WI38 (cell line): ENCODE data around the gene NRM.

Experiments used
- H3K4me3 ChIP-seq: 2 replicates; pipeline ENCODE4 v1.5.1; 2011; ENCODE audit warnings: low read depth, mild to moderate bottlenecking, control low read depth, low read length
- CTCF ChIP-seq: IDR thresholded peaks from 2 replicates; pipeline ENCODE4 v1.5.1; 2012; ENCODE audit warnings: low read depth, mild to moderate bottlenecking, control low read depth, low read length

NRM gene

GRCh38 chr6:30685157-30686008 lies 5.4 kb downstream of the NRM start:
- 0 out of 2 replicates have a peak, but pooled peaks have one; percentile 14 for TF ChIP-seq CTCF

GRCh38 chr6:30684386-30685156 lies 6.2 kb downstream of the NRM start:
- no peak for TF ChIP-seq CTCF
- peak overlapping the region; percentile 77 for H3K4me3 ChIP-seq

More at GRCh38 chr6:30685157-30686008, 5.4 kb downstream of the NRM start:
- peak overlapping the region; percentile 77 for H3K4me3 ChIP-seq

GRCh38 chr6:30683980-30684338 lies 6.8 kb downstream of the NRM start:
- H3K4me3 ChIP-seq, result peak overlapping the region; percentile 77
- TF ChIP-seq CTCF, result no peak

- peak overlapping the region; percentile 77 for H3K4me3 ChIP-seq
- TF ChIP-seq CTCF, result no peak
Measured at GRCh38 chr6:30683183-30683979, 7.4 kb downstream of the NRM start.

GRCh38 chr6:30682143-30683117 lies 8.4 kb downstream of the NRM start:
- no peak for TF ChIP-seq CTCF
- H3K4me3 ChIP-seq, result peak overlapping the region; percentile 77

- TF ChIP-seq CTCF, result no peak
- H3K4me3 ChIP-seq, result peak overlapping the region; percentile 77
Measured at GRCh38 chr6:30681766-30682142, 9.0 kb downstream of the NRM start.
